Tibial nerve (tissue), 3 donors: Measurements from ENCODE around the gene GJB5.

Experiments
- POLR2A ChIP-seq, 2 donors: fragments of 450-650 bp; IDR thresholded peaks; one replicate each; pipeline ENCODE4 v1.6.1; 2017; ENCODE audit warnings: antibody characterized with exemption in 2 of 2, mild to moderate bottlenecking in 2 of 2, moderate library complexity in 2 of 2
- TF ChIP-seq, protein P1 (sequence below), 5 experiments: fragments of 200-600 bp in 3 of 5; fragments of 450-650 bp in 2 of 5; sonication (generic) in 3 of 5; IDR thresholded peaks; one replicate each; pipeline ENCODE4 v1.5.1; 2016 to 2019; ENCODE audit warnings: antibody characterized with exemption in 5 of 5, mild to moderate bottlenecking in 3 of 5, moderate library complexity in 2 of 5

DNA sequence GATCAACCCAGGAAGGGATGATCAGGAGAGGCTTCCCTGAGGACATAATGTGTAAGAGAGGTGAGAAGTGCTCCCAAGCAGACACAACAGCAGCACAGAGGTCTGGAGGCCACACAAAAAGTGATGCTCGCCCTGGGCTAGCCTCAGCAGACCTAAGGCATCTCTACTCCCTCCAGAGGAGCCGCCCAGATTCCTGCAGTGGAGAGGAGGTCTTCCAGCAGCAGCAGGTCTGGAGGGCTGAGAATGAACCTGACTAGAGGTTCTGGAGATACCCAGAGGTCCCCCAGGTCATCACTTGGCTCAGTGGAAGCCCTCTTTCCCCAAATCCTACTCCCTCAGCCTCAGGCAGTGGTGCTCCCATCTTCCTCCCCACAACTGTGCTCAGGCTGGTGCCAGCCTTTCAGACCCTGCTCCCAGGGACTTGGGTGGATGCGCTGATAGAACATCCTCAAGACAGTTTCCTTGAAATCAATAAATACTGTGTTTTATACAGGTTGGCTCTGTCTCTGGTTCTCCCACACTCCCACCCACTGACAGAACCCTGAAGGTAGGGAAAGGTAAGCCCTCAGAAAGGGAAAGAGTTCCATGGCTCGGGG, 31.1 kb downstream of the GJB5 start:
- TF ChIP-seq, protein P1, sequence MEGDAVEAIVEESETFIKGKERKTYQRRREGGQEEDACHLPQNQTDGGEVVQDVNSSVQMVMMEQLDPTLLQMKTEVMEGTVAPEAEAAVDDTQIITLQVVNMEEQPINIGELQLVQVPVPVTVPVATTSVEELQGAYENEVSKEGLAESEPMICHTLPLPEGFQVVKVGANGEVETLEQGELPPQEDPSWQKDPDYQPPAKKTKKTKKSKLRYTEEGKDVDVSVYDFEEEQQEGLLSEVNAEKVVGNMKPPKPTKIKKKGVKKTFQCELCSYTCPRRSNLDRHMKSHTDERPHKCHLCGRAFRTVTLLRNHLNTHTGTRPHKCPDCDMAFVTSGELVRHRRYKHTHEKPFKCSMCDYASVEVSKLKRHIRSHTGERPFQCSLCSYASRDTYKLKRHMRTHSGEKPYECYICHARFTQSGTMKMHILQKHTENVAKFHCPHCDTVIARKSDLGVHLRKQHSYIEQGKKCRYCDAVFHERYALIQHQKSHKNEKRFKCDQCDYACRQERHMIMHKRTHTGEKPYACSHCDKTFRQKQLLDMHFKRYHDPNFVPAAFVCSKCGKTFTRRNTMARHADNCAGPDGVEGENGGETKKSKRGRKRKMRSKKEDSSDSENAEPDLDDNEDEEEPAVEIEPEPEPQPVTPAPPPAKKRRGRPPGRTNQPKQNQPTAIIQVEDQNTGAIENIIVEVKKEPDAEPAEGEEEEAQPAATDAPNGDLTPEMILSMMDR (IDR thresholded peaks at IDR 0.05), result no peak
- no peak for TF ChIP-seq POLR2A (IDR thresholded peaks at IDR 0.05)
